ENCODE measurements around the gene VPS13C.
A peak's percentile ranks its signal among the peaks of the same experiment; 100 is the strongest.

The VPS13C gene

GRCh38 chr15:61951949-61952348 lies 108.3 kb downstream of the VPS13C start:
- no peak for TF ChIP-seq CTCF (IDR thresholded peaks at IDR 0.05; ENCODE audit: low read depth, low read length)
- no peak overlapping the region for H3K4me3 ChIP-seq (replicated peaks in 1 of 2; ENCODE audit: low read depth in 2 of 2, low read length in 2 of 2)
- DNase-seq (ENCODE audit: low read depth in 2 of 2), result peak; percentile 13 to 38

- no peak overlapping the region for H3K4me3 ChIP-seq (replicated peaks in 1 of 2; ENCODE audit: low read depth in 2 of 2, low read length in 2 of 2)
- peak; percentile 12 to 53 for DNase-seq (ENCODE audit: low read depth in 2 of 2)
- no peak for TF ChIP-seq CTCF (IDR thresholded peaks at IDR 0.05; ENCODE audit: low read depth, low read length)
These were observed 113.5 kb downstream of the VPS13C start for GRCh38 chr15:61946778-61947177.

- no peak overlapping the region for H3K4me3 ChIP-seq (replicated peaks in 1 of 2; ENCODE audit: low read depth in 2 of 2, low read length in 2 of 2)
- no peak for DNase-seq (ENCODE audit: low read depth in 2 of 2)
- no peak for TF ChIP-seq CTCF (IDR thresholded peaks at IDR 0.05; ENCODE audit: low read depth, low read length)
These were observed 116.3 kb downstream of the VPS13C start for GRCh38 chr15:61943992-61944391.

GRCh38 chr15:61938249-61938648 lies 122.0 kb downstream of the VPS13C start:
- no peak for TF ChIP-seq CTCF (IDR thresholded peaks at IDR 0.05; ENCODE audit: low read depth, low read length)
- no peak for DNase-seq (ENCODE audit: low read depth in 2 of 2)
- no peak overlapping the region for H3K4me3 ChIP-seq (replicated peaks in 1 of 2; ENCODE audit: low read depth in 2 of 2, low read length in 2 of 2)

GRCh38 chr15:61936528-61937195 lies 123.6 kb downstream of the VPS13C start:
- TF ChIP-seq CTCF (IDR thresholded peaks at IDR 0.05; ENCODE audit: low read depth, low read length), result no peak

GRCh38 chr15:61935493-61935892 lies 124.8 kb downstream of the VPS13C start:
- no peak overlapping the region for H3K4me3 ChIP-seq (replicated peaks in 1 of 2; ENCODE audit: low read depth in 2 of 2, low read length in 2 of 2)
- DNase-seq (ENCODE audit: low read depth in 2 of 2), result no peak
- no peak for TF ChIP-seq CTCF (IDR thresholded peaks at IDR 0.05; ENCODE audit: low read depth, low read length)

More at GRCh38 chr15:61936528-61937195, 123.6 kb downstream of the VPS13C start:
- DNase-seq (ENCODE audit: low read depth in 2 of 2), result no peak
- no peak overlapping the region for H3K4me3 ChIP-seq (replicated peaks in 1 of 2; ENCODE audit: low read depth in 2 of 2, low read length in 2 of 2)

- no peak for DNase-seq (ENCODE audit: low read depth in 2 of 2)
- no peak overlapping the region for H3K4me3 ChIP-seq (replicated peaks in 1 of 2; ENCODE audit: low read depth in 2 of 2, low read length in 2 of 2)
- TF ChIP-seq CTCF (IDR thresholded peaks at IDR 0.05; ENCODE audit: low read depth, low read length), result no peak
These were observed 130.8 kb downstream of the VPS13C start for GRCh38 chr15:61929452-61929851.

Data from cardiac fibroblast (primary cell).